Activated CD4-positive, CD25-positive, alpha-beta regulatory T cell treated with anti-CD3 and anti-CD28 coated beads, Interleukin-2, amount 50 U/mL, for 16 hours (primary cell): ENCODE results near the gene MED12.

Experiments used
- DNase-seq: peaks from one replicate; pipeline ENCODE4 v3.0.0-alpha.2; 2020; ENCODE audit warnings: low read depth, low spot score

The MED12 gene

DNA sequence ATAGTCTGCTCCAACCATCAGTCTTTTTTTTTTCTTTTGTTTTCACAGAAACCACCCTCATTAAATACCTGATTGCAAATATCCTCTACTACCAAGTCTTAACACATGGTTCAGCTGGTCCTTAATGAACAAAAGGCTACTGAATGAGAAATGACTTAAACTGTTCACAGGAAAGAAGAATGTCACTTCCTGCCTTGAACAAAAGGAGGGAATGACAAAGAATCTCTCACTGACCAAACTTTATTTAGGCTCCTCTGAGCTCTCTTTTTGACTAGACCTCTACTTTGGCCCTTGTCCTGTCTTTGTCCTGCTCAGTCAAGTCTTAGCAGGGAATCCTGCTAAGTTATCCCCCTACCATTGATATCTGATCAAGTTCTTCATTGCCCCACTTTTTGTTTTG, 72.9 kb downstream of the MED12 start:
- no peak for DNase-seq
